HEK293 (cell line): ENCODE measurements around the gene LAMC3.
"Not testable (repeated sequence)": the region's sequence is repeated elsewhere in the genome, so short reads cannot be mapped to it uniquely, and the experiment has no call there.

ENCODE experiments used
- CTCF ChIA-PET: fragments of 350-600 bp; formaldehyde crosslinking; extraction: SDS; loops from one replicate; lab custom pipeline; 2021; ENCODE audit warnings: antibody characterized with exemption; lab: Yijun Ruan, JAX
- POLR2A ChIA-PET: fragments of 300-600 bp; formaldehyde crosslinking; extraction: SDS; loops from one replicate; lab custom pipeline; 2020; ENCODE audit warnings: antibody characterized with exemption, inconsistent platforms; lab: Yijun Ruan, JAX
- H3K27ac ChIP-seq: fragments of 200-500 bp; sonication (Bioruptor generic); 2 replicates; pipeline ENCODE4 v1.5.1; 2014; ENCODE audit warnings: low read depth, low read length, control low read depth, inconsistent platforms; ENCODE audit errors: extremely low read depth
- H3K36me3 ChIP-seq, 2 experiments: fragments of 200-500 bp in 1 of 2; sonication (Bioruptor generic) in 1 of 2; 1 replicate in 1 of 2; 2 replicates in 1 of 2; pipeline ENCODE4 v1.5.1; 2014 to 2017; ENCODE audit warnings: inconsistent platforms in 2 of 2, low read length in 2 of 2; ENCODE audit not compliant: control insufficient read depth in 2 of 2, insufficient read depth in 1 of 2
- H3K4me1 ChIP-seq: fragments of 200-500 bp; sonication (Bioruptor generic); 2 replicates; pipeline ENCODE4 v1.5.1; 2014; ENCODE audit warnings: mild to moderate bottlenecking, low read length, inconsistent platforms; ENCODE audit not compliant: control insufficient read depth, insufficient read depth
- H3K4me3 ChIP-seq: 2 replicates; pipeline ENCODE4 v1.5.1; 2011; ENCODE audit warnings: low read depth, mild to moderate bottlenecking, control low read depth, low read length, moderate library complexity
- H3K9me3 ChIP-seq: fragments of 200-500 bp; sonication (Bioruptor generic); 2 replicates; pipeline ENCODE4 v1.5.1; 2014; ENCODE audit warnings: low read depth, low read length, inconsistent platforms; ENCODE audit not compliant: control insufficient read depth, insufficient read depth
- GLIS2 ChIP-seq: fragments of 450-650 bp; formaldehyde crosslinking; IDR thresholded peaks from 2 replicates; pipeline ENCODE4 v1.5.1; 2016; ENCODE audit warnings: missing biosample characterization, missing genetic modification characterization
- ZNF10 ChIP-seq: fragments of 450-650 bp; formaldehyde crosslinking; IDR thresholded peaks from 2 replicates; pipeline ENCODE4 v1.5.1; 2017; ENCODE audit warnings: missing biosample characterization, missing genetic modification characterization
- ZNF16 ChIP-seq: fragments of 450-650 bp; formaldehyde crosslinking; IDR thresholded peaks from 2 replicates; pipeline ENCODE4 v1.5.1; 2016; ENCODE audit warnings: low read depth, missing biosample characterization, missing genetic modification characterization
- ZNF175 ChIP-seq: fragments of 450-650 bp; formaldehyde crosslinking; IDR thresholded peaks from 2 replicates; pipeline ENCODE4 v1.5.1; 2016; ENCODE audit warnings: missing biosample characterization, missing genetic modification characterization
- ZNF48 ChIP-seq: fragments of 450-650 bp; formaldehyde crosslinking; IDR thresholded peaks from 2 replicates; pipeline ENCODE4 v1.5.1; 2016; ENCODE audit warnings: missing biosample characterization, missing genetic modification characterization
- ZNF530 ChIP-seq: fragments of 450-650 bp; formaldehyde crosslinking; IDR thresholded peaks from 2 replicates; pipeline ENCODE4 v1.5.1; 2016; ENCODE audit warnings: low read depth, missing biosample characterization, missing genetic modification characterization
- ZNF571 ChIP-seq: fragments of 450-650 bp; formaldehyde crosslinking; IDR thresholded peaks from 2 replicates; pipeline ENCODE4 v1.5.0; 2017; ENCODE audit warnings: missing biosample characterization, missing genetic modification characterization
- ZNF623 ChIP-seq: fragments of 450-650 bp; formaldehyde crosslinking; IDR thresholded peaks from 2 replicates; pipeline ENCODE4 v1.5.1; 2016; ENCODE audit warnings: missing biosample characterization, missing genetic modification characterization
- ZNF629 ChIP-seq: fragments of 450-650 bp; formaldehyde crosslinking; IDR thresholded peaks from 2 replicates; pipeline ENCODE4 v1.5.1; 2017; ENCODE audit warnings: missing biosample characterization, missing genetic modification characterization
- ZNF837 ChIP-seq: fragments of 450-650 bp; formaldehyde crosslinking; IDR thresholded peaks from 2 replicates; pipeline ENCODE4 v1.5.1; 2016; ENCODE audit warnings: missing biosample characterization, missing genetic modification characterization
- ZSCAN16 ChIP-seq: fragments of 450-650 bp; formaldehyde crosslinking; IDR thresholded peaks from 2 replicates; pipeline ENCODE4 v1.5.1; 2016; ENCODE audit warnings: missing biosample characterization, missing genetic modification characterization
- TF ChIP-seq, protein P1 (sequence below): fragments of 450-650 bp; formaldehyde crosslinking; IDR thresholded peaks from 2 replicates; pipeline ENCODE4 v1.5.1; 2016; ENCODE audit warnings: missing biosample characterization, missing genetic modification characterization
- TF ChIP-seq, protein P2 (sequence below): fragments of 450-650 bp; formaldehyde crosslinking; IDR thresholded peaks from 2 replicates; pipeline ENCODE4 v1.5.0; 2017; ENCODE audit warnings: missing biosample characterization, missing genetic modification characterization, borderline replicate concordance
- TF ChIP-seq, protein P3 (sequence below): fragments of 450-650 bp; formaldehyde crosslinking; IDR thresholded peaks from 2 replicates; pipeline ENCODE4 v1.5.1; 2016; ENCODE audit warnings: missing biosample characterization, missing genetic modification characterization
- TF ChIP-seq, protein P4 (sequence below): fragments of 450-650 bp; formaldehyde crosslinking; IDR thresholded peaks from 2 replicates; pipeline ENCODE4 v1.5.1; 2016; ENCODE audit warnings: missing biosample characterization, missing genetic modification characterization

LAMC3 gene

DNA sequence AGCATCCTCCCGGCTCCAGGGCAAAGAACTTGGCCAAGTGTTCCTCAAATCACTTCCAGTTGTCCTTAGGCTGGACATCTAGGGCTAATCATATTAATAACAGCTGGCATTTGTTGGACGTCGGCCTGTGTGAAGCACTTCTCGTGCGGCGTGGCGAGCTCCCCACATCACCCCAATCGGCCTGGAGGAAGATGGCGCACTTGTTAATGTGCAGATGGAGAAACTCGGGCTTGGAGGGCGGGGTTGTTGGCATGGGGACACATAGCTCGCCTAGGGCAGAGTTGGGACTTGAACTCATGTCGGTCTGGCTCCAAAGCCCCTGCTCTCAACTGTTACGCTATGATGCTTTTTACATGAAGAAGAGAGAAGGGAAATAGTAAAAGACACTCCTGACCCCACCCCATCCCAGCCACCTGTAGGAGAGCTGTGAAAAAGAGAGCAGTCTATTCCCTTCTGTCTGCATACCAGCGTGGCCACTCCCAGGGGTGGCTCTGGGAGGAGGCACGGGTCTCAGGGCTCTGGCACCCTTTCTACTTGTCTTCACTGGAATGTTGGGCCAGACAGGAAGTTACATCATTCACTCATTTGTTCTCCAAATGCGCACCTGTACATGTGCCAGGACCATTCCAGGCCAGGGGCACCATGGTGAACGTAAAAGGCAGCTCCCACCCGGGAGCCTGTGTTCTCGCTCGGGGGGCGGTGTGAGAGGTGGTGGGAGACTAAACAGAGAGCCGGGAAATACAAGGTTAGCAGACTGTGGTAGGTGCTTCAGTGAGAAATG lies 103.6 kb downstream of the LAMC3 start:
- CTCF ChIA-PET, result interaction anchor here (1.2 kb wide), 1 partner anchor 28 kb away, joined by 4 read pairs; no protein-coding TSS in a partner anchor
- TF ChIP-seq ZNF530 (tag by site-specific recombination) (no peak), ZNF175 (tag by site-specific recombination) (no peak), ZNF571 (no peak), ZNF16 (no peak), ZNF623 (no peak), ZSCAN16 (no peak), ZNF837 (tag by site-specific recombination) (no peak), ZNF629 (tag by site-specific recombination) (no peak)
- TF ChIP-seq, protein P1, sequence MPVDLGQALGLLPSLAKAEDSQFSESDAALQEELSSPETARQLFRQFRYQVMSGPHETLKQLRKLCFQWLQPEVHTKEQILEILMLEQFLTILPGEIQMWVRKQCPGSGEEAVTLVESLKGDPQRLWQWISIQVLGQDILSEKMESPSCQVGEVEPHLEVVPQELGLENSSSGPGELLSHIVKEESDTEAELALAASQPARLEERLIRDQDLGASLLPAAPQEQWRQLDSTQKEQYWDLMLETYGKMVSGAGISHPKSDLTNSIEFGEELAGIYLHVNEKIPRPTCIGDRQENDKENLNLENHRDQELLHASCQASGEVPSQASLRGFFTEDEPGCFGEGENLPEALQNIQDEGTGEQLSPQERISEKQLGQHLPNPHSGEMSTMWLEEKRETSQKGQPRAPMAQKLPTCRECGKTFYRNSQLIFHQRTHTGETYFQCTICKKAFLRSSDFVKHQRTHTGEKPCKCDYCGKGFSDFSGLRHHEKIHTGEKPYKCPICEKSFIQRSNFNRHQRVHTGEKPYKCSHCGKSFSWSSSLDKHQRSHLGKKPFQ (tag by site-specific recombination), result no peak
- TF ChIP-seq, protein P2, sequence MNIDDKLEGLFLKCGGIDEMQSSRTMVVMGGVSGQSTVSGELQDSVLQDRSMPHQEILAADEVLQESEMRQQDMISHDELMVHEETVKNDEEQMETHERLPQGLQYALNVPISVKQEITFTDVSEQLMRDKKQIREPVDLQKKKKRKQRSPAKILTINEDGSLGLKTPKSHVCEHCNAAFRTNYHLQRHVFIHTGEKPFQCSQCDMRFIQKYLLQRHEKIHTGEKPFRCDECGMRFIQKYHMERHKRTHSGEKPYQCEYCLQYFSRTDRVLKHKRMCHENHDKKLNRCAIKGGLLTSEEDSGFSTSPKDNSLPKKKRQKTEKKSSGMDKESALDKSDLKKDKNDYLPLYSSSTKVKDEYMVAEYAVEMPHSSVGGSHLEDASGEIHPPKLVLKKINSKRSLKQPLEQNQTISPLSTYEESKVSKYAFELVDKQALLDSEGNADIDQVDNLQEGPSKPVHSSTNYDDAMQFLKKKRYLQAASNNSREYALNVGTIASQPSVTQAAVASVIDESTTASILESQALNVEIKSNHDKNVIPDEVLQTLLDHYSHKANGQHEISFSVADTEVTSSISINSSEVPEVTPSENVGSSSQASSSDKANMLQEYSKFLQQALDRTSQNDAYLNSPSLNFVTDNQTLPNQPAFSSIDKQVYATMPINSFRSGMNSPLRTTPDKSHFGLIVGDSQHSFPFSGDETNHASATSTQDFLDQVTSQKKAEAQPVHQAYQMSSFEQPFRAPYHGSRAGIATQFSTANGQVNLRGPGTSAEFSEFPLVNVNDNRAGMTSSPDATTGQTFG (tag by site-specific recombination), result no peak
- TF ChIP-seq, protein P3, sequence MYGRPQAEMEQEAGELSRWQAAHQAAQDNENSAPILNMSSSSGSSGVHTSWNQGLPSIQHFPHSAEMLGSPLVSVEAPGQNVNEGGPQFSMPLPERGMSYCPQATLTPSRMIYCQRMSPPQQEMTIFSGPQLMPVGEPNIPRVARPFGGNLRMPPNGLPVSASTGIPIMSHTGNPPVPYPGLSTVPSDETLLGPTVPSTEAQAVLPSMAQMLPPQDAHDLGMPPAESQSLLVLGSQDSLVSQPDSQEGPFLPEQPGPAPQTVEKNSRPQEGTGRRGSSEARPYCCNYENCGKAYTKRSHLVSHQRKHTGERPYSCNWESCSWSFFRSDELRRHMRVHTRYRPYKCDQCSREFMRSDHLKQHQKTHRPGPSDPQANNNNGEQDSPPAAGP (tag by site-specific recombination), result no peak
- Histone ChIP-seq H3K27ac (no peak overlapping the region), H3K4me3 (no peak overlapping the region), H3K4me1 (no peaks in the 10 kb centered on the region), H3K36me3 (peaks cover 0 to 8% of the 10 kb centered on the region in 2 experiments; a peak in 1 of 3 replicates), H3K9me3 (no peaks in the 10 kb centered on the region)
- POLR2A ChIA-PET, result interaction anchor here (1.3 to 2.4 kb wide), 3 partner anchors 12 to 16 kb away, joined by 4 to 11 read pairs (median 11); partner anchors contain the start of genes AIF1L and NUP214

DNA sequence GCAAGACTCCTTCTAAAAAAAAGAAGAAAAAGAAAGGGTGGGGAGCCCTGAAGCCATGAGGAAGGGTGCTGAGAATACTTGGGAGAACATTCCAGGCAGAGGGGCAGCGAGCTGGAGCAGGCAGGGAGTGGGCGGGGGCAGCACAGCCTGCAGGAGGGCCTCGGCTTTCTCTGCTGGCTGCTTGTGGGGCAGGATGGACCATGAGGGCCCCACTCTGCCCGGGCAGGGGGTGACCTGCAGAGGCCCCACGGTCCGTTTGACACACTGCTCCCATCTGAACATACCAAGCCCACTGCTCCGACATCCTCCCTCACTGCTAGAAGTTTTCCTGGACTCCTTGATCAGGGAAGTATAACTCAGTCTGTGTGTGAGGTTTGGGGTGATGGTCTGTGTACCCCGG lies 104.7 kb downstream of the LAMC3 start:
- POLR2A ChIA-PET, result interaction anchor here (0.7 to 2.4 kb wide), 5 partner anchors 10 to 17 kb away, joined by 4 to 11 read pairs (median 6); partner anchors contain the start of genes AIF1L and NUP214
- Histone ChIP-seq H3K4me3 (no peak overlapping the region), H3K9me3 (no peaks in the 10 kb centered on the region), H3K36me3 (peaks cover 0 to 12% of the 10 kb centered on the region in 2 experiments; a peak in 1 of 3 replicates), H3K4me1 (no peaks in the 10 kb centered on the region), H3K27ac (no peak overlapping the region)
- CTCF ChIA-PET, result interaction anchor here (0.6 kb wide), 1 partner anchor 64 kb away, joined by 3 read pairs; no protein-coding TSS in a partner anchor
- TF ChIP-seq ZNF48 (tag by site-specific recombination) (no peak), ZNF10 (tag by site-specific recombination) (no peak), GLIS2 (0 out of 2 replicates have a peak, but pooled peaks have one; percentile 2)

DNA sequence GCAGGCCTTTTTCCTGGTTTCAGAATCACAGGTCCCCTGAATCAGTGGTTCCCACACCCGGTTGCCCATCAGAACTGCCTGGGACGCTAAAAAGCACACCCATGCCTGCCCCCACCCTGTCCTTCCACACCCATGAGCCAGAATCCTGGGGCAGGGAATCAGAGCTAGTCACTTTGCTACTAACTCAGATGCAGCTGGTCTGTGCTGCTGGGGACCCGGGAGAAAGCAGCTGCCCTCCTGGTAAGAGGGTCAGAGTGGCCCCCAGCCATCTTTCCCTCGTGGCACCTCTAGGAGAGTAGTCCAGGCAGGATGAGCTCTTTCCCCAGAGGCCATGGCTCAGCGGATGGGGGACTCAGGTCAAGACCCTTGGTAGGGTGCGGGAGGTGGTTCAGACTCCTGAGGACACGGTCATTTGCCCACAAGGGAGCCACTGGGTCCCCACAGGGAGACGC lies 105.1 kb downstream of the LAMC3 start:
- CTCF ChIA-PET, result interaction anchor here (0.6 kb wide), 1 partner anchor 64 kb away, joined by 3 read pairs; no protein-coding TSS in a partner anchor
- peak; percentile 13; the same call in 1 of the 2 replicates for TF ChIP-seq GLIS2
- TF ChIP-seq, protein P4, sequence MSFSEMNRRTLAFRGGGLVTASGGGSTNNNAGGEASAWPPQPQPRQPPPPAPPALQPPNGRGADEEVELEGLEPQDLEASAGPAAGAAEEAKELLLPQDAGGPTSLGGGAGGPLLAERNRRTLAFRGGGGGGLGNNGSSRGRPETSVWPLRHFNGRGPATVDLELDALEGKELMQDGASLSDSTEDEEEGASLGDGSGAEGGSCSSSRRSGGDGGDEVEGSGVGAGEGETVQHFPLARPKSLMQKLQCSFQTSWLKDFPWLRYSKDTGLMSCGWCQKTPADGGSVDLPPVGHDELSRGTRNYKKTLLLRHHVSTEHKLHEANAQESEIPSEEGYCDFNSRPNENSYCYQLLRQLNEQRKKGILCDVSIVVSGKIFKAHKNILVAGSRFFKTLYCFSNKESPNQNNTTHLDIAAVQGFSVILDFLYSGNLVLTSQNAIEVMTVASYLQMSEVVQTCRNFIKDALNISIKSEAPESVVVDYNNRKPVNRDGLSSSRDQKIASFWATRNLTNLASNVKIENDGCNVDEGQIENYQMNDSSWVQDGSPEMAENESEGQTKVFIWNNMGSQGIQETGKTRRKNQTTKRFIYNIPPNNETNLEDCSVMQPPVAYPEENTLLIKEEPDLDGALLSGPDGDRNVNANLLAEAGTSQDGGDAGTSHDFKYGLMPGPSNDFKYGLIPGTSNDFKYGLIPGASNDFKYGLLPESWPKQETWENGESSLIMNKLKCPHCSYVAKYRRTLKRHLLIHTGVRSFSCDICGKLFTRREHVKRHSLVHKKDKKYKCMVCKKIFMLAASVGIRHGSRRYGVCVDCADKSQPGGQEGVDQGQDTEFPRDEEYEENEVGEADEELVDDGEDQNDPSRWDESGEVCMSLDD (tag by site-specific recombination), result no peak
- H3K4me1 ChIP-seq, result no peaks in the 10 kb centered on the region
- H3K9me3 ChIP-seq, result no peaks in the 10 kb centered on the region
- POLR2A ChIA-PET, result interaction anchor here (0.8 to 2.4 kb wide), 2 partner anchors 11 kb away, joined by 4 to 11 read pairs; partner anchors contain the start of gene NUP214
- H3K27ac ChIP-seq, result no peak overlapping the region
- H3K4me3 ChIP-seq, result no peak overlapping the region
- peaks cover 0 to 16% of the 10 kb centered on the region in 2 experiments; a peak in 1 of 3 replicates for H3K36me3 ChIP-seq

DNA sequence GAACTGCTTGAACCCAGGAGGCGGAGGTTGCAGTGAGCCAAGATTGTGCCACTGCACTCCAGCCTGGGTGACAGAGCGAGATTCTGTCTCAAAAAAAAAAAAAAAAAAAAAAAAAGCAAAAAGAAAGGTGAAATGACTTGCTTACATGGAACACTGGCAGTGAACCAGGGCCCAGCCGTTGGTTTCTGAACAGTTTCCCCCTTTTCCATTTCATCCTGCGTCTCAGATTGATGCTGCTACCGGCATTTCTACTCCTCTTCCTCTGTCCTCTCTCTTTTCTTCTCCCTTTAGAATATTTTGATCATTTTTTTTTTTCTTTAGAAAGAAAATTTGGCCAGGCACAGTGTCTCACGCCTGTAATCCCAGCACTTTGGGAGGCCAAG lies 106.4 kb downstream of the LAMC3 start:
- H3K27ac ChIP-seq, CTCF ChIA-PET, H3K4me1 ChIP-seq, H3K9me3 ChIP-seq, H3K4me3 ChIP-seq: not testable (repeated sequence)
- POLR2A ChIA-PET, result interaction anchor here (1.0 kb wide), 1 partner anchor 10 kb away, joined by 4 read pairs; the partner anchor contains the start of gene NUP214
- H3K36me3 ChIP-seq, result peaks cover 0 to 20% of the 10 kb centered on the region in 2 experiments; a peak in 1 of 3 replicates
